ENCODE measurements around the gene NLRP11.
A peak's percentile ranks its signal among the peaks of the same experiment; 100 is the strongest.

NLRP11 gene

GRCh38 chr19:55831846-55832245 lies at the start of gene NLRP11:
Gene NLRP11 (minus strand): TSS chr19:55831999. CDS start chr19:55818174, 13,825 bp downstream.
- H3K4me3 Mint-ChIP-seq = no peak within 1 kb of the TSS

GRCh38 chr19:55877211-55877610 lies 45.4 kb upstream of the NLRP11 start:
- CTCF ChIA-PET = no interaction called here
- Mint-ChIP-seq H3K27ac (no peak overlapping the region), H3K27me3 (no peaks in the 10 kb centered on the region), H3K4me1 (no peaks in the 10 kb centered on the region), H3K36me3 (no peaks in the 10 kb centered on the region), H3K9me3 (peaks cover 25% of the 10 kb centered on the region), H3K4me3 (no peak overlapping the region)
- no peak for DNase-seq

More at GRCh38 chr19:55831846-55832245, at the start of gene NLRP11:
- H3K4me1 Mint-ChIP-seq = no peaks in the 10 kb centered on the region
- no peak for DNase-seq
- no peaks in the 10 kb centered on the region for H3K36me3 Mint-ChIP-seq
- CTCF ChIA-PET = interaction anchor here (0.6 kb wide), 1 partner anchor 344 kb away, joined by 3 read pairs; no protein-coding TSS in a partner anchor
- H3K27ac Mint-ChIP-seq = no peak within 1 kb of the TSS
- no peaks in the 10 kb centered on the region for H3K27me3 Mint-ChIP-seq
- H3K9me3 Mint-ChIP-seq = peaks cover 8% of the 10 kb centered on the region

- Mint-ChIP-seq H3K36me3 (no peaks in the 10 kb centered on the region), H3K9me3 (peaks cover 26% of the 10 kb centered on the region), H3K4me1 (no peaks in the 10 kb centered on the region), H3K27me3 (no peaks in the 10 kb centered on the region), H3K4me3 (no peak overlapping the region), H3K27ac (peak overlapping the region; percentile 19)
- DNase-seq = no peak
- CTCF ChIA-PET = no interaction called here
These were observed 38.9 kb upstream of the NLRP11 start for GRCh38 chr19:55870736-55871135.

GRCh38 chr19:55867101-55867500 lies 35.3 kb upstream of the NLRP11 start:
- CTCF ChIA-PET = interaction anchor here (0.6 kb wide), 1 partner anchor 464 kb away, joined by 3 read pairs; no protein-coding TSS in a partner anchor
- H3K9me3 Mint-ChIP-seq = peaks cover 30% of the 10 kb centered on the region
- H3K27me3 Mint-ChIP-seq = no peaks in the 10 kb centered on the region
- no peak for DNase-seq
- no peak overlapping the region for H3K27ac Mint-ChIP-seq
- no peak overlapping the region for H3K4me3 Mint-ChIP-seq
- H3K36me3 Mint-ChIP-seq = no peaks in the 10 kb centered on the region
- H3K4me1 Mint-ChIP-seq = no peaks in the 10 kb centered on the region

GRCh38 chr19:55866521-55866920 lies 34.7 kb upstream of the NLRP11 start:
- no peak for DNase-seq
- Mint-ChIP-seq H3K36me3 (no peaks in the 10 kb centered on the region), H3K27ac (no peak overlapping the region), H3K4me1 (no peaks in the 10 kb centered on the region), H3K4me3 (no peak overlapping the region), H3K9me3 (peaks cover 31% of the 10 kb centered on the region), H3K27me3 (no peaks in the 10 kb centered on the region)
- CTCF ChIA-PET = no interaction called here

- Mint-ChIP-seq H3K27me3 (no peaks in the 10 kb centered on the region), H3K4me1 (no peaks in the 10 kb centered on the region), H3K4me3 (no peak overlapping the region), H3K27ac (no peak overlapping the region), H3K9me3 (peaks cover 38% of the 10 kb centered on the region), H3K36me3 (no peaks in the 10 kb centered on the region)
- DNase-seq = no peak
- CTCF ChIA-PET = no interaction called here
These were observed 27.2 kb upstream of the NLRP11 start for GRCh38 chr19:55858969-55859368.

GRCh38 chr19:55858401-55858800 lies 26.6 kb upstream of the NLRP11 start:
- H3K4me1 Mint-ChIP-seq = no peaks in the 10 kb centered on the region
- no peaks in the 10 kb centered on the region for H3K36me3 Mint-ChIP-seq
- DNase-seq = no peak
- no peak overlapping the region for H3K4me3 Mint-ChIP-seq
- no peak overlapping the region for H3K27ac Mint-ChIP-seq
- H3K9me3 Mint-ChIP-seq = peaks cover 40% of the 10 kb centered on the region
- no peaks in the 10 kb centered on the region for H3K27me3 Mint-ChIP-seq
- CTCF ChIA-PET = no interaction called here

- Mint-ChIP-seq H3K9me3 (peaks cover 39% of the 10 kb centered on the region), H3K27ac (no peak overlapping the region), H3K4me1 (no peaks in the 10 kb centered on the region), H3K4me3 (no peak overlapping the region), H3K36me3 (no peaks in the 10 kb centered on the region), H3K27me3 (no peaks in the 10 kb centered on the region)
- DNase-seq = no peak
- CTCF ChIA-PET = no interaction called here
These were observed 26.2 kb upstream of the NLRP11 start for GRCh38 chr19:55857974-55858373.

GRCh38 chr19:55857149-55857548 lies 25.4 kb upstream of the NLRP11 start:
- Mint-ChIP-seq H3K4me1 (no peaks in the 10 kb centered on the region), H3K4me3 (no peak overlapping the region), H3K36me3 (no peaks in the 10 kb centered on the region), H3K9me3 (peaks cover 40% of the 10 kb centered on the region), H3K27me3 (no peaks in the 10 kb centered on the region), H3K27ac (no peak overlapping the region)
- DNase-seq = no peak
- CTCF ChIA-PET = no interaction called here

- no peaks in the 10 kb centered on the region for H3K27me3 Mint-ChIP-seq
- DNase-seq = no peak
- peaks cover 36% of the 10 kb centered on the region for H3K9me3 Mint-ChIP-seq
- no peak overlapping the region for H3K4me3 Mint-ChIP-seq
- no peaks in the 10 kb centered on the region for H3K4me1 Mint-ChIP-seq
- CTCF ChIA-PET = no interaction called here
- H3K36me3 Mint-ChIP-seq = no peaks in the 10 kb centered on the region
- no peak overlapping the region for H3K27ac Mint-ChIP-seq
These were observed 23.4 kb upstream of the NLRP11 start for GRCh38 chr19:55855160-55855559.

- no peak overlapping the region for H3K4me3 Mint-ChIP-seq
- H3K4me1 Mint-ChIP-seq = no peaks in the 10 kb centered on the region
- H3K9me3 Mint-ChIP-seq = peaks cover 17% of the 10 kb centered on the region
- H3K36me3 Mint-ChIP-seq = no peaks in the 10 kb centered on the region
- H3K27ac Mint-ChIP-seq = no peak overlapping the region
- CTCF ChIA-PET = no interaction called here
- H3K27me3 Mint-ChIP-seq = no peaks in the 10 kb centered on the region
- no peak for DNase-seq
These were observed 7.1 kb upstream of the NLRP11 start for GRCh38 chr19:55838906-55839305.

GRCh38 chr19:55838251-55838650 lies 6.5 kb upstream of the NLRP11 start:
- no peak for DNase-seq
- Mint-ChIP-seq H3K27me3 (no peaks in the 10 kb centered on the region), H3K4me3 (no peak overlapping the region), H3K4me1 (no peaks in the 10 kb centered on the region), H3K9me3 (peaks cover 16% of the 10 kb centered on the region), H3K36me3 (no peaks in the 10 kb centered on the region), H3K27ac (no peak overlapping the region)
- CTCF ChIA-PET = no interaction called here

GRCh38 chr19:55836340-55836739 lies 4.5 kb upstream of the NLRP11 start, which contains the start of gene NLRP4:
Gene NLRP4 (plus strand): TSS chr19:55836540. CDS start chr19:55852081, 15,541 bp downstream.
- no peak for DNase-seq
- CTCF ChIA-PET = no interaction called here
- H3K36me3 Mint-ChIP-seq = no peaks in the 10 kb centered on the region
- H3K4me3 Mint-ChIP-seq = no peak within 1 kb of the TSS
- H3K9me3 Mint-ChIP-seq = peaks cover 13% of the 10 kb centered on the region
- no peaks in the 10 kb centered on the region for H3K4me1 Mint-ChIP-seq
- no peak within 1 kb of the TSS for H3K27ac Mint-ChIP-seq
- no peaks in the 10 kb centered on the region for H3K27me3 Mint-ChIP-seq

- CTCF ChIA-PET = no interaction called here
- H3K36me3 Mint-ChIP-seq = no peaks in the 10 kb centered on the region
- peaks cover 11% of the 10 kb centered on the region for H3K9me3 Mint-ChIP-seq
- no peak overlapping the region for H3K4me3 Mint-ChIP-seq
- no peaks in the 10 kb centered on the region for H3K4me1 Mint-ChIP-seq
- no peak overlapping the region for H3K27ac Mint-ChIP-seq
- H3K27me3 Mint-ChIP-seq = no peaks in the 10 kb centered on the region
- no peak for DNase-seq
These were observed 877 bp upstream of the NLRP11 start for GRCh38 chr19:55832676-55833075.

GRCh38 chr19:55830656-55831055 lies 1.1 kb downstream of the NLRP11 start:
- Mint-ChIP-seq H3K9me3 (peaks cover 2% of the 10 kb centered on the region), H3K27ac (no peak overlapping the region), H3K4me3 (no peak overlapping the region), H3K36me3 (no peaks in the 10 kb centered on the region), H3K27me3 (no peaks in the 10 kb centered on the region), H3K4me1 (no peaks in the 10 kb centered on the region)
- no peak for DNase-seq
- CTCF ChIA-PET = no interaction called here

- H3K27me3 Mint-ChIP-seq = no peaks in the 10 kb centered on the region
- H3K36me3 Mint-ChIP-seq = no peaks in the 10 kb centered on the region
- CTCF ChIA-PET = no interaction called here
- H3K4me3 Mint-ChIP-seq = no peak overlapping the region
- peaks cover 10% of the 10 kb centered on the region for H3K9me3 Mint-ChIP-seq
- H3K4me1 Mint-ChIP-seq = no peaks in the 10 kb centered on the region
- no peak for DNase-seq
- no peak overlapping the region for H3K27ac Mint-ChIP-seq
These were observed 11.8 kb downstream of the NLRP11 start for GRCh38 chr19:55820037-55820436.
